Measurements from ENCODE around the gene OR5P2. TPM values are rescaled to one million over a fixed set of nuclear protein-coding genes. Genes with fewer than 3 reads are reported as not detected.
A peak's percentile ranks its signal among the peaks of the same experiment; 100 is the strongest.
"Not testable (repeated sequence)": the region's sequence is repeated elsewhere in the genome, so short reads cannot be mapped to it uniquely, and the experiment has no call there.

Gene OR5P2
- total and polyA plus RNA-seq, 2 experiments from 2014 or later, result 1.3 TPM; not detected in 1

DNA sequence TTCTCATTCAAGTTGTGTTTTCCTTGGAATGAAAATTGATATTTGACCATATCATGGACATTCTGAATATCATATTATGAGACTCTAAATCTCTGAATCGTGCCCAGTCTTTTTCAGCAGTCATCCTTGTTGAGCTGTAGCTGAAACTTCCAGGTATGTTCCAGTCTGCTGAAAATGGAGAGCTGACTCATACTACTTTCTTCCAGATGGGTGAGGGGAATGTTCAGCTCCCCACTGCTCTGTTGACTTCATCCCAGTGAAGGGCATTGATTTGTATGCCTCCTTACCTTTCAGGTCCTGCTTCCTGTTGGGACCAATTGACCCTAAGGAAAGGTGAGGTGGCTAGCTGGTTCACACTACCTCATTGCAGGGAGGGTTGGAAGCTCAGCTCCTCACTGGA is 3.5 kb downstream of the OR5P2 start (continued):
- TF ChIP-seq, protein P1, sequence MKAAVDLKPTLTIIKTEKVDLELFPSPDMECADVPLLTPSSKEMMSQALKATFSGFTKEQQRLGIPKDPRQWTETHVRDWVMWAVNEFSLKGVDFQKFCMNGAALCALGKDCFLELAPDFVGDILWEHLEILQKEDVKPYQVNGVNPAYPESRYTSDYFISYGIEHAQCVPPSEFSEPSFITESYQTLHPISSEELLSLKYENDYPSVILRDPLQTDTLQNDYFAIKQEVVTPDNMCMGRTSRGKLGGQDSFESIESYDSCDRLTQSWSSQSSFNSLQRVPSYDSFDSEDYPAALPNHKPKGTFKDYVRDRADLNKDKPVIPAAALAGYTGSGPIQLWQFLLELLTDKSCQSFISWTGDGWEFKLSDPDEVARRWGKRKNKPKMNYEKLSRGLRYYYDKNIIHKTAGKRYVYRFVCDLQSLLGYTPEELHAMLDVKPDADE (IDR thresholded peaks at IDR 0.05), result no peak
- TF ChIP-seq ZNF114 (CRISPR knock-in tag; IDR thresholded peaks at IDR 0.05), result no peak

DNA sequence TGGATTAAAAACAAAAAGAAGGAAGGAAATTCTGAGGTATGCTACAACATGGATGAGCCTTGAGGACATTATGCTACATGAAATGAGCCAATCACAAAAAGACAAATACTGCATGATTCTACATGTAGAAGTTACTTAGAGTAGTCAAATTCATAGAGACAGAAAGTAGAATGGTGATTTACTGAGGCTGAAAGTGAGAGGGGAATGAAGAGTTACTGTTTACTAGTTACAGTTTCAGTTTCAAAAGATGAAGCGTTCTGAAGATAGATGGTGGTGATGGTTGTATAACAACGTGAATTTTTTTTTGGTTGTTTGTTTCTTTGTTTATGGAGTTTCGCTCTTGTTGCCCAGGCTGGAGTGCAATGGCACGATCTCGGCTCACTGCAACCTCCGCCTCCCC is 9.5 kb downstream of the OR5P2 start:
- no peak for DNase-seq (ENCODE audit: low spot score)
- H2AFZ ChIP-seq, result no peak overlapping the region
- no peak overlapping the region for H3K4me2 ChIP-seq
- no peaks in the 10 kb centered on the region for H3K4me1 ChIP-seq (ENCODE audit: insufficient read depth)
- no peaks in the 10 kb centered on the region for H3K4me1 Mint-ChIP-seq
- H3K27me3 Mint-ChIP-seq (ENCODE audit: insufficient read depth, low read depth, poor library complexity), result peaks cover 2% of the 10 kb centered on the region
- no peak overlapping the region for H3K27ac Mint-ChIP-seq
- peaks cover 4% of the 10 kb centered on the region; the same call in 2 of the 3 replicates for H3K9me3 Mint-ChIP-seq
- H3K36me3 Mint-ChIP-seq (ENCODE audit: low read depth), result no peaks in the 10 kb centered on the region
- no peaks in the 10 kb centered on the region for H3K27me3 ChIP-seq (ENCODE audit: insufficient read depth)
- H3K9me2 ChIP-seq (ENCODE audit: insufficient read depth), result no peaks in the 10 kb centered on the region
- TF ChIP-seq ZNF114 (CRISPR knock-in tag; IDR thresholded peaks at IDR 0.05), result no peak
- no peak overlapping the region for H3K4me3 ChIP-seq
- no peaks in the 10 kb centered on the region for H3F3A ChIP-seq (replicated peaks; ENCODE audit: low read depth)
- no peaks in the 10 kb centered on the region for H3K79me2 ChIP-seq (replicated peaks; ENCODE audit: insufficient read depth)
- no peak overlapping the region for H3K27ac ChIP-seq (ENCODE audit: low read depth)
- H3K4me3 Mint-ChIP-seq, result no peak overlapping the region
- no peak for ATAC-seq
- H3K36me3 ChIP-seq (ENCODE audit: insufficient read depth), result peaks cover 6% of the 10 kb centered on the region
- H4K20me1 ChIP-seq (replicated peaks; ENCODE audit: insufficient read depth), result no peaks in the 10 kb centered on the region

DNA sequence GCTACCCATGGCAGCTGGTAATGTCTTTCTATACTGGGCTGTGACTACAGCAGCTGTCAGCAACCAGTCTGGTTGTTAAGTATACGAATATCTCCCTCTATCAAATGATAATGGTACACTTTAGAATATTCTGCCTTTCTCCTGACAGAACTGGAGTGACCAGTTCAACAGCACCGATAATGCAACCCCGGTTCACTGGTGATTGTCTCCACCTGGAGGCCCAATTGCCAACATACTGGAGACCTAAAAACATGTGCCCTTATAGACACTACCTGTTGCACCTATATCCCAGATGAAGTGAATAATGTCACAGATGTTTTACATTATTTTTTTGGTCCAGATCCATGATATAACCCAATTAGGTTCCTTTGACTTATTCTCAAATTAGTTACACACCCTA is 21.1 kb downstream of the OR5P2 start:
- Histone ChIP-seq H3F3A (replicated peaks; ENCODE audit: low read depth) (no peaks in the 10 kb centered on the region), H3K9me2 (ENCODE audit: insufficient read depth) (no peaks in the 10 kb centered on the region), H2AFZ (no peak overlapping the region), H3K4me2 (no peak overlapping the region), H3K36me3 (ENCODE audit: insufficient read depth) (no peaks in the 10 kb centered on the region), H3K4me1 (ENCODE audit: insufficient read depth) (no peaks in the 10 kb centered on the region), H3K79me2 (replicated peaks; ENCODE audit: insufficient read depth) (no peaks in the 10 kb centered on the region), H3K27ac (ENCODE audit: low read depth) (no peak overlapping the region), H4K20me1 (replicated peaks; ENCODE audit: insufficient read depth) (no peaks in the 10 kb centered on the region), H3K27me3 (ENCODE audit: insufficient read depth) (no peaks in the 10 kb centered on the region), H3K4me3 (no peak overlapping the region)
- no peak for DNase-seq (ENCODE audit: low spot score)
- no peak overlapping the region for H3K4me3 Mint-ChIP-seq
- no peak overlapping the region for H3K27ac Mint-ChIP-seq
- no peaks in the 10 kb centered on the region for H3K9me3 Mint-ChIP-seq
- no peaks in the 10 kb centered on the region for H3K4me1 Mint-ChIP-seq
- no peaks in the 10 kb centered on the region for H3K36me3 Mint-ChIP-seq (ENCODE audit: low read depth)
- TF ChIP-seq, protein P2, sequence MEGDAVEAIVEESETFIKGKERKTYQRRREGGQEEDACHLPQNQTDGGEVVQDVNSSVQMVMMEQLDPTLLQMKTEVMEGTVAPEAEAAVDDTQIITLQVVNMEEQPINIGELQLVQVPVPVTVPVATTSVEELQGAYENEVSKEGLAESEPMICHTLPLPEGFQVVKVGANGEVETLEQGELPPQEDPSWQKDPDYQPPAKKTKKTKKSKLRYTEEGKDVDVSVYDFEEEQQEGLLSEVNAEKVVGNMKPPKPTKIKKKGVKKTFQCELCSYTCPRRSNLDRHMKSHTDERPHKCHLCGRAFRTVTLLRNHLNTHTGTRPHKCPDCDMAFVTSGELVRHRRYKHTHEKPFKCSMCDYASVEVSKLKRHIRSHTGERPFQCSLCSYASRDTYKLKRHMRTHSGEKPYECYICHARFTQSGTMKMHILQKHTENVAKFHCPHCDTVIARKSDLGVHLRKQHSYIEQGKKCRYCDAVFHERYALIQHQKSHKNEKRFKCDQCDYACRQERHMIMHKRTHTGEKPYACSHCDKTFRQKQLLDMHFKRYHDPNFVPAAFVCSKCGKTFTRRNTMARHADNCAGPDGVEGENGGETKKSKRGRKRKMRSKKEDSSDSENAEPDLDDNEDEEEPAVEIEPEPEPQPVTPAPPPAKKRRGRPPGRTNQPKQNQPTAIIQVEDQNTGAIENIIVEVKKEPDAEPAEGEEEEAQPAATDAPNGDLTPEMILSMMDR (conservative IDR thresholded peaks at IDR 0.05; ENCODE audit: low read depth in 2 of 2), result peak; percentile 28 to 43; a peak in 3 of 4 replicates
- TF ChIP-seq, protein P3, sequence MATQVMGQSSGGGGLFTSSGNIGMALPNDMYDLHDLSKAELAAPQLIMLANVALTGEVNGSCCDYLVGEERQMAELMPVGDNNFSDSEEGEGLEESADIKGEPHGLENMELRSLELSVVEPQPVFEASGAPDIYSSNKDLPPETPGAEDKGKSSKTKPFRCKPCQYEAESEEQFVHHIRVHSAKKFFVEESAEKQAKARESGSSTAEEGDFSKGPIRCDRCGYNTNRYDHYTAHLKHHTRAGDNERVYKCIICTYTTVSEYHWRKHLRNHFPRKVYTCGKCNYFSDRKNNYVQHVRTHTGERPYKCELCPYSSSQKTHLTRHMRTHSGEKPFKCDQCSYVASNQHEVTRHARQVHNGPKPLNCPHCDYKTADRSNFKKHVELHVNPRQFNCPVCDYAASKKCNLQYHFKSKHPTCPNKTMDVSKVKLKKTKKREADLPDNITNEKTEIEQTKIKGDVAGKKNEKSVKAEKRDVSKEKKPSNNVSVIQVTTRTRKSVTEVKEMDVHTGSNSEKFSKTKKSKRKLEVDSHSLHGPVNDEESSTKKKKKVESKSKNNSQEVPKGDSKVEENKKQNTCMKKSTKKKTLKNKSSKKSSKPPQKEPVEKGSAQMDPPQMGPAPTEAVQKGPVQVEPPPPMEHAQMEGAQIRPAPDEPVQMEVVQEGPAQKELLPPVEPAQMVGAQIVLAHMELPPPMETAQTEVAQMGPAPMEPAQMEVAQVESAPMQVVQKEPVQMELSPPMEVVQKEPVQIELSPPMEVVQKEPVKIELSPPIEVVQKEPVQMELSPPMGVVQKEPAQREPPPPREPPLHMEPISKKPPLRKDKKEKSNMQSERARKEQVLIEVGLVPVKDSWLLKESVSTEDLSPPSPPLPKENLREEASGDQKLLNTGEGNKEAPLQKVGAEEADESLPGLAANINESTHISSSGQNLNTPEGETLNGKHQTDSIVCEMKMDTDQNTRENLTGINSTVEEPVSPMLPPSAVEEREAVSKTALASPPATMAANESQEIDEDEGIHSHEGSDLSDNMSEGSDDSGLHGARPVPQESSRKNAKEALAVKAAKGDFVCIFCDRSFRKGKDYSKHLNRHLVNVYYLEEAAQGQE (IDR thresholded peaks at IDR 0.05; ENCODE audit: unreplicated experiment), result no peak
- no peak for ATAC-seq
- H3K27me3 Mint-ChIP-seq (ENCODE audit: insufficient read depth, low read depth, poor library complexity), result no peaks in the 10 kb centered on the region

DNA sequence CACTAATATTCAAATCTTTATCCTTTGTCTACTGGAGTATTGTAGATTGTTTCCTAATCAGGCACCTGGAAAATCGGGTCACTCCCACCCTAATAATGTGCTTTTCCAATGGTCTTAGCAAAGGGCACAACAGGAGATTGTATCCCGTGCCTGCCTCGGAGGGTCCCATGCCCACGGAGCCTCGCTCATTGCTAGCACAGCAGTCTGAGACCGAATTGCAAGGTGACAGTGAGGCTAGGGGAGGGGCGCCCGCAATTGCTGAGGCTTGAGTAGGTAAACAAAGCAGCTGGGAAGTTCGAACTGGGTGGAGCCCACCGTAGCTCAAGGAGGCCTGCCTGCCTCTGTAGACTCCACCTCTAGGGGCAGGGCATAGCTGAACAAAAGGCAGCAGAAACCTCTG is 32.4 kb downstream of the OR5P2 start:
- H3K27me3 ChIP-seq (ENCODE audit: insufficient read depth); H4K20me1 ChIP-seq (replicated peaks; ENCODE audit: insufficient read depth); H3K9me2 ChIP-seq (ENCODE audit: insufficient read depth); DNase-seq (ENCODE audit: low spot score); H3K4me3 Mint-ChIP-seq; H3K27me3 Mint-ChIP-seq (ENCODE audit: insufficient read depth, low read depth, poor library complexity); H3K79me2 ChIP-seq (replicated peaks; ENCODE audit: insufficient read depth); H3F3A ChIP-seq (replicated peaks; ENCODE audit: low read depth); H3K36me3 Mint-ChIP-seq (ENCODE audit: low read depth); H3K27ac Mint-ChIP-seq; H3K36me3 ChIP-seq (ENCODE audit: insufficient read depth); ATAC-seq; H3K4me3 ChIP-seq; H3K4me1 ChIP-seq (ENCODE audit: insufficient read depth); H3K4me1 Mint-ChIP-seq; H3K27ac ChIP-seq (ENCODE audit: low read depth); H3K4me2 ChIP-seq; H2AFZ ChIP-seq: not testable (repeated sequence)
- peaks cover 13% of the 10 kb centered on the region; the same call in 2 of the 3 replicates for H3K9me3 Mint-ChIP-seq

Measured in GM23338 (cell line).